ENCODE data around the gene NEURL4. TPM values are rescaled to one million over a fixed set of nuclear protein-coding genes. Genes with fewer than 3 reads are reported as not detected.

The NEURL4 gene
- total RNA-seq, 1 experiment from 2014 or later, result 21.1 TPM

DNA sequence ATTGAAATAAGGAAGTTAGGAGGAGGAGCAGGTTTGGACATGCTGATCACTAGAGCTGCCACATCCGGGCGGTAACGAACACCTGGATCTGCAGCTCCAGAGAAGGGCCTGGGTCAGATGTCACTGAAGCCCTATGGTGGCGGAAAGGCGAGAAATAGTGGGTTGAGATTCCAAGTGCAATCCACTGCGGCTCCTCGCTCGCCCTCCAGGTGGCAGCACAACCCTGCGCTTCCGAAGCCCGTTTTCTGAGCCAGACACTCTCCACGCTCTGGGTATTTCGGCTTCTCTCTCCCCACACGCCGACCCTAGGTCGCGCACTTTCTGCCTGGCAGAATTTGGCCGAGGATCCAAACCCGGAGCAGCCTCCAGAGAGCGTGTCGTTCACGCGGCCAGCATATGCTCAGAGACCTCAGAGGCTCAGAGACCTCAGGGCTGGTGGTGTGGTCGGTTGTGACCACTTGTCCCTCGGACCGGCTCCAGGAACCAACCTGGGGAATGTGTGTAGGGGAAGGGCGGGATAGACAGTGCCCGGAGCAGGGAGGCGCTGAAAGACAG lies 48.5 kb downstream of the NEURL4 start:
- peak; percentile 88 for DNase-seq (ENCODE audit: low spot score)

DNA sequence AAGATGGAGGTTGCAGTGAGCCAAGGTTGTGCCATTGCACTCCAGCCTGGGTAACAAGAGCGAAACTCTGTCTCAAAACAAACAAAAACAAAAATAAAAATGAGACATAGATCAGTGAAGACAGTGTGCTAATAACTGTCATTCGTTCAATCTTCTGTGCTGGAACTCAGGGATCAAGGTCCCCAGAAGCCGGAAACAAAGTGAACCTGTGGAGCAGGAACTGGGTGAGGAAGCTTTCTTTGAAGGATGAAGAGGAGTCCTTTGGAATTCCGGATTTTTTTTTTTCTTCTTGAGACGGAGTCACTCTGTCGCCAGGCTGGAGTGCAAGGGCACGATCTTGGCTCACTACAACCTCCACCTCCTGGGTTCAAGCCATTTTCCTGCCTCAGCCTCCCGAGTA lies 49.7 kb downstream of the NEURL4 start:
- no peak for DNase-seq (ENCODE audit: low spot score)

DNA sequence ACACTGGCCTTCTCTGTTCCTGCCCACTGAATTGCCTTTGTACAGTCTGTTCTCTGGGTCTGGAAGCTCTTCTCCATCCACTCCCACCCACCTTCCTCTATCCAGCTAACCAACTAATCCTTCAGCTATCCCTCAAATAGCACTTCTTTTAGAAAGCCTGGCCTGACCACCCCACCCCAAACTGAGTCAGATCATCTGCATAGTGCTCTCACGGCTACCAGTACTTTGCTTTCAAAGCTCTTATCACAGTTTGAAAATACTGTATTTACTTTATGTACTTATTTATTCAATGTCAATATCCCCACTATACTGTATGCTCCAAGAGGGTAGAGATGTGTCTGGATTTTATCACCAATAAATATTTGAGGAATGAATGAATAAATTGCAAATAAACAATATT lies 62.4 kb downstream of the NEURL4 start:
- no peak for DNase-seq (ENCODE audit: low spot score)

Small RNA genes within 50 kb of the gene (small RNA-seq; reads per million reads assigned to genes)
- gene AC026954.2, result not detected
- gene RF00019, result not detected

Other genes with a start within 250 kb of the NEURL4 start
- gene CLEC10A, start 249.1 kb downstream of the NEURL4 start, total RNA-seq (2014; rRNA removed; shearing (Covaris generic)), result not detected in 2 replicates
- gene ASGR2, start 214.5 kb downstream of the NEURL4 start, total RNA-seq (2014; rRNA removed; shearing (Covaris generic)), result not detected in 2 replicates
- gene ASGR1, start 150.0 kb downstream of the NEURL4 start, total RNA-seq (2014; rRNA removed; shearing (Covaris generic)), result 0.52 TPM in 1 of 2 replicates, not detected in the other
- gene DLG4, start 109.5 kb downstream of the NEURL4 start, total RNA-seq (2014; rRNA removed; shearing (Covaris generic)), result 0.26 and 1.6 TPM in 2 replicates
- 469 and 546 TPM in 2 replicates for gene ACADVL, start 109.4 kb downstream of the NEURL4 start, total RNA-seq (2014; rRNA removed; shearing (Covaris generic))
- gene DVL2, start 94.8 kb downstream of the NEURL4 start, total RNA-seq (2014; rRNA removed; shearing (Covaris generic)), result 42.6 and 48.6 TPM in 2 replicates
- gene PHF23, start 89.9 kb downstream of the NEURL4 start, total RNA-seq (2014; rRNA removed; shearing (Covaris generic)), result 29.3 and 31.7 TPM in 2 replicates
- gene GABARAP, start 86.9 kb downstream of the NEURL4 start, total RNA-seq (2014; rRNA removed; shearing (Covaris generic)), result 72.3 and 84.0 TPM in 2 replicates
- 32.8 and 51.4 TPM in 2 replicates for gene CTDNEP1, start 77.6 kb downstream of the NEURL4 start, total RNA-seq (2014; rRNA removed; shearing (Covaris generic))
- 46.5 and 46.7 TPM in 2 replicates for gene ELP5, start 77.1 kb downstream of the NEURL4 start, total RNA-seq (2014; rRNA removed; shearing (Covaris generic))
- 383 and 429 TPM in 2 replicates for gene CLDN7, start 66.9 kb downstream of the NEURL4 start, total RNA-seq (2014; rRNA removed; shearing (Covaris generic))
- gene SLC2A4, start 47.6 kb downstream of the NEURL4 start, total RNA-seq (2014; rRNA removed; shearing (Covaris generic)), result 0.26 and 0.38 TPM in 2 replicates
- gene YBX2, start 34.7 kb downstream of the NEURL4 start, total RNA-seq (2014; rRNA removed; shearing (Covaris generic)), result 16.3 and 19.4 TPM in 2 replicates
- gene EIF5A, start 21.7 kb downstream of the NEURL4 start, total RNA-seq (2014; rRNA removed; shearing (Covaris generic)), result 915 and 962 TPM in 2 replicates
- gene GPS2, start 14.0 kb downstream of the NEURL4 start, total RNA-seq (2014; rRNA removed; shearing (Covaris generic)), result 45.7 and 49.0 TPM in 2 replicates
- gene ACAP1, start 7.2 kb upstream of the NEURL4 start, total RNA-seq (2014; rRNA removed; shearing (Covaris generic)), result 0.08 TPM in 1 of 2 replicates, not detected in the other
- gene KCTD11, start 22.8 kb upstream of the NEURL4 start, total RNA-seq (2014; rRNA removed; shearing (Covaris generic)), result 5.0 and 6.2 TPM in 2 replicates
- gene TMEM95, start 25.8 kb upstream of the NEURL4 start, total RNA-seq (2014; rRNA removed; shearing (Covaris generic)), result not detected in 2 replicates
- 4.8 and 9.4 TPM in 2 replicates for gene TNK1, start 51.8 kb upstream of the NEURL4 start, total RNA-seq (2014; rRNA removed; shearing (Covaris generic))
- gene PLSCR3, start 65.2 kb upstream of the NEURL4 start, total RNA-seq (2014; rRNA removed; shearing (Covaris generic)), result 28.5 and 32.4 TPM in 2 replicates
- gene TMEM256, start 74.8 kb upstream of the NEURL4 start, total RNA-seq (2014; rRNA removed; shearing (Covaris generic)), result 84.6 and 111 TPM in 2 replicates
- gene NLGN2, start 78.5 kb upstream of the NEURL4 start, total RNA-seq (2014; rRNA removed; shearing (Covaris generic)), result 2.2 and 2.7 TPM in 2 replicates
- gene SPEM1, start 91.0 kb upstream of the NEURL4 start, total RNA-seq (2014; rRNA removed; shearing (Covaris generic)), result not detected in 2 replicates
- not detected in 2 replicates for gene SPEM2, start 96.3 kb upstream of the NEURL4 start, total RNA-seq (2014; rRNA removed; shearing (Covaris generic))
- not detected in 2 replicates for gene SPEM3, start 99.5 kb upstream of the NEURL4 start, total RNA-seq (2014; rRNA removed; shearing (Covaris generic))
- 11.7 and 19.4 TPM in 2 replicates for gene TMEM102, start 106.1 kb upstream of the NEURL4 start, total RNA-seq (2014; rRNA removed; shearing (Covaris generic))
- gene FGF11, start 110.2 kb upstream of the NEURL4 start, total RNA-seq (2014; rRNA removed; shearing (Covaris generic)), result 0.46 and 0.52 TPM in 2 replicates
- gene CHRNB1, start 115.7 kb upstream of the NEURL4 start, total RNA-seq (2014; rRNA removed; shearing (Covaris generic)), result 0.83 and 1.6 TPM in 2 replicates
- gene ZBTB4, start 150.3 kb upstream of the NEURL4 start, total RNA-seq (2014; rRNA removed; shearing (Covaris generic)), result 8.4 and 10.0 TPM in 2 replicates
- gene SLC35G6, start 152.1 kb upstream of the NEURL4 start, total RNA-seq (2014; rRNA removed; shearing (Covaris generic)), result 0.28 TPM in 1 of 2 replicates, not detected in the other
- 26.0 and 58.6 TPM in 2 replicates for gene POLR2A, start 155.0 kb upstream of the NEURL4 start, total RNA-seq (2014; rRNA removed; shearing (Covaris generic))
- gene TNFSF12, start 219.7 kb upstream of the NEURL4 start, total RNA-seq (2014; rRNA removed; shearing (Covaris generic)), result not detected in 2 replicates
- 15.6 and 19.1 TPM in 2 replicates for gene TNFSF13, start 229.4 kb upstream of the NEURL4 start, total RNA-seq (2014; rRNA removed; shearing (Covaris generic))
- gene SENP3, start 232.6 kb upstream of the NEURL4 start, total RNA-seq (2014; rRNA removed; shearing (Covaris generic)), result 73.2 and 74.3 TPM in 2 replicates